Karpas-422 (cell line): ENCODE results near the gene REST. TPM values are rescaled to one million over a fixed set of nuclear protein-coding genes. Genes with fewer than 3 reads are reported as not detected.

Experiments
- DNase-seq: peaks from one replicate; pipeline ENCODE4 v3.0.0-alpha.2; 2015
- H2AFZ ChIP-seq: fragments of 200-600 bp; sonication (generic); 2 replicates; pipeline ENCODE4 v1.6.1; 2014; ENCODE audit warnings: antibody characterized with exemption, low read length, mixed read lengths
- H3K27ac ChIP-seq: fragments of 200-600 bp; sonication (generic); 2 replicates; pipeline ENCODE4 v1.5.1; 2014; ENCODE audit warnings: mild to moderate bottlenecking, low read length, moderate library complexity
- H3K27me3 ChIP-seq: fragments of 200-600 bp; sonication (generic); 2 replicates; pipeline ENCODE4 v1.6.1; 2014; ENCODE audit warnings: low read length, mixed read lengths
- H3K36me3 ChIP-seq: fragments of 200-600 bp; sonication (generic); 2 replicates; pipeline ENCODE4 v1.6.1; 2014; ENCODE audit warnings: low read length, mixed read lengths; ENCODE audit not compliant: insufficient read depth
- H3K4me1 ChIP-seq: fragments of 200-600 bp; sonication (generic); 2 replicates; pipeline ENCODE4 v1.6.1; 2014; ENCODE audit warnings: mild to moderate bottlenecking, low read length, mixed read lengths
- H3K4me2 ChIP-seq: fragments of 200-600 bp; sonication (generic); 2 replicates; pipeline ENCODE4 v1.6.1; 2014; ENCODE audit warnings: low read length, low read depth, mild to moderate bottlenecking; ENCODE audit not compliant: poor library complexity, severe bottlenecking
- H3K4me3 ChIP-seq: fragments of 200-600 bp; sonication (generic); 2 replicates; pipeline ENCODE4 v1.5.1; 2014; ENCODE audit warnings: mild to moderate bottlenecking, antibody characterized with exemption, low read length, mixed read lengths
- H3K79me2 ChIP-seq: fragments of 200-600 bp; sonication (generic); 2 replicates; pipeline ENCODE4 v1.6.1; 2014; ENCODE audit warnings: mild to moderate bottlenecking, low read length, mixed read lengths
- H3K9ac ChIP-seq: fragments of 200-600 bp; sonication (generic); 2 replicates; pipeline ENCODE4 v1.6.0; 2014; ENCODE audit warnings: low read length
- H3K9me2 ChIP-seq: fragments of 200-600 bp; sonication (generic), shearing (Covaris generic); replicated peaks from 2 replicates; pipeline ENCODE4 v1.6.0; 2014; ENCODE audit warnings: mild to moderate bottlenecking, low read length, moderate library complexity; ENCODE audit not compliant: insufficient read depth
- H3K9me3 ChIP-seq: fragments of 300-700, 200-600 bp; sonication (generic); 2 replicates; pipeline ENCODE4 v1.6.1; 2014; ENCODE audit warnings: low read length, mixed read lengths
- H4K20me1 ChIP-seq: fragments of 200-600 bp; sonication (generic); 2 replicates; pipeline ENCODE4 v1.6.1; 2014; ENCODE audit warnings: mild to moderate bottlenecking, antibody characterized with exemption, low read length, low read depth; ENCODE audit not compliant: insufficient read depth
- small RNA-seq: library from RNA; depleted of rRNA; stranded (forward); fragments of <200 nt; gene quantifications from one replicate; pipeline ENCODE3, GENCODE V24; 2014
- total RNA-seq: library from RNA; depleted of rRNA; stranded (reverse); fragments of >200 nt; shearing (Covaris generic); gene quantifications from 2 replicates; pipeline ENCODE4 v1.2.3, GENCODE V29; 2014; ENCODE audit warnings: low replicate concordance; rRNA removed

REST gene
- total RNA-seq, 1 experiment from 2014 or later, result 52.0 TPM

DNA sequence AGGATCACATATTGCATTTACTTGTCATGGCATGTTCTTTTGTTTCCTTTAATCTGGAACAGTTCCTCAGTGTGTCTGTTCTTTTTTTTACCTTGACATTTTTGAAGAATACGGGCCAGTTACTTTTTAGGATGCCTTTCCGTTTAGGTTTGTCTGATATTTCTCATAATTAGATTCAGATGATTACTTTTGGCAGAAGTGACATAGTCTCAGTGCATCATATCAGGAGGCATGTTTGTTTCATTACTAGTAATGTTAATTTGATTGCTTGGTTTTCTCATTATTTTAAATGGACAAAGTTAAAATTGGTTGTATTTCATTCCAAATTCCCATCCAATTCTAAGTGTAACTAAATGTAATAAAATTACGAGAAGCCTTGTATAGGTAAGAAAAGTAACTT lies 79.3 kb downstream of the REST start:
- H3K27me3 ChIP-seq, result no peaks in the 10 kb centered on the region
- peaks cover 100% of the 10 kb centered on the region for H3K79me2 ChIP-seq
- H3K9me2 ChIP-seq, result no peaks in the 10 kb centered on the region
- no peak overlapping the region for H3K27ac ChIP-seq
- DNase-seq, result no peak
- 0 out of 2 replicates have a peak, but pooled peaks cover 3% of the 10 kb centered on the region for H3K4me1 ChIP-seq
- no peak overlapping the region for H2AFZ ChIP-seq
- no peaks in the 10 kb centered on the region for H3K9me3 ChIP-seq
- H3K9ac ChIP-seq, result no peak overlapping the region
- H3K4me3 ChIP-seq, result no peak overlapping the region
- H3K36me3 ChIP-seq, result peaks cover 62% of the 10 kb centered on the region
- peaks cover 63% of the 10 kb centered on the region for H4K20me1 ChIP-seq
- H3K4me2 ChIP-seq, result no peak overlapping the region

DNA sequence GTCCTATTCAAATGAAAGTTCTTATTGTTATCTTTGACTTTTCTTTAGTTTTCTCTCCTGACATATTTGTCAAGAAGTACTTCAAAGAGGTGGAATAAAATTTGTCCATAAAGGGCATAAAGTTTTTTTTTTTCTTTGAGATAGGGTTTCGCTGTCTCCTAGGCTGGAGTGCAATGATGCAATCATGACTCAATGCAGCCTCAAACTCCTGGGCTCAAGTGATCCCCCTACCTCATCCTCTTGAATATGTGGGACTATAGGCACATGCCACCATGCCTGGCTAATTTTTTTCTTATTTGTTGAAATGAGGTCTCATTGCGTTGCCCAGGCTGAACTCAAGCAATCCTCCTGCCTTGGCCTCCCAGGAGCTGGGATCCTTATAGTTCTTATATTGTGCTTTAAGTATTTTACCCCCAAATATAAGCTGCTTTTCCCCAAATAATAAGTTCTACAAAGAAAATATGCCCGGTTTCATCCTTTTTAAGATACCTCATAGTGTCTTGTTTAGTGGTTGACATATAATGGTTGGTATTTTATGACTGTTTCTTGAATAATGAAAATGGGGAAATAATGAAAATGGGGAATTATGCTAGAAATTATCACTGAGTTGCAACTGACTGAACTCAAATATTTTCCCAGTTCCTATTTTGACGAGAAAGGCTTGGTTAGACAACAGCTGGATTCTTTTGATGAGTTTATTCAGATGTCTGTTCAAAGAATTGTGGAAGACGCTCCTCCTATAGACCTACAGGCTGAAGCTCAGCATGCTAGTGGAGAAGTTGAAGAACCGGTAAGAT lies 82.6 kb downstream of the REST start:
- no peak overlapping the region for H3K9ac ChIP-seq
- H3K36me3 ChIP-seq, result peaks cover 71% of the 10 kb centered on the region
- H3K9me3 ChIP-seq, result no peaks in the 10 kb centered on the region
- DNase-seq, result no peak
- H3K79me2 ChIP-seq, result peaks cover 95% of the 10 kb centered on the region
- H3K9me2 ChIP-seq, result no peaks in the 10 kb centered on the region
- H3K4me2 ChIP-seq, result no peak overlapping the region
- H3K27me3 ChIP-seq, result no peaks in the 10 kb centered on the region
- no peak overlapping the region for H2AFZ ChIP-seq
- H3K4me1 ChIP-seq, result no peaks in the 10 kb centered on the region
- H4K20me1 ChIP-seq, result peaks cover 53% of the 10 kb centered on the region
- no peak overlapping the region for H3K4me3 ChIP-seq
- no peak overlapping the region for H3K27ac ChIP-seq

- H2AFZ ChIP-seq, result no peak overlapping the region
- no peak overlapping the region for H3K9ac ChIP-seq
- H3K9me2 ChIP-seq, result no peaks in the 10 kb centered on the region
- no peak for DNase-seq
- no peak overlapping the region for H3K27ac ChIP-seq
- no peak overlapping the region for H3K4me2 ChIP-seq
- no peaks in the 10 kb centered on the region for H3K4me1 ChIP-seq
- H4K20me1 ChIP-seq, result peaks cover 23% of the 10 kb centered on the region
- H3K9me3 ChIP-seq, result no peaks in the 10 kb centered on the region
- H3K4me3 ChIP-seq, result no peak overlapping the region
- peaks cover 72% of the 10 kb centered on the region for H3K79me2 ChIP-seq
- no peaks in the 10 kb centered on the region for H3K27me3 ChIP-seq
- peaks cover 71% of the 10 kb centered on the region for H3K36me3 ChIP-seq
Measured at GRCh38 chr4:56995525-56995924, 87.8 kb downstream of the REST start.

DNA sequence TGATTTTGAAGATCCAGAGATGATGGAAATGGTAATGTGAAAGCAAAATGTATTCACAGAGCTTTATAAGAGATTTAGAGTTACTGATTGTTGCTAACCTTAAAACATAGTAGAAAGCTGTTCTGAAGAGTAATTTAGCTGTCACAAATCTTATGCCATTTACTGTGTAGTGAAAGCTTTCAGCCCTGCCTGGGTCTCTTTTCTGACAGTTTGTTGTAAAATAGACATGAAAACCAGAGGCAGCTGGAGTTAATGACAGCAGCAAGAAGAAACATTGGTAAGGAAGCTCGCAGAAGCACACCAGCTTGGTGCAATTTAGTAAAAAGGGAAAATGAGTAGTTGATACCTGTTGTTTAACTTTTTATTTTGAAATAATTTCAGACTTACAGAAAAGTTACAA lies 92.1 kb downstream of the REST start:
- Histone ChIP-seq H3K9ac (no peak overlapping the region), H3K9me2 (no peaks in the 10 kb centered on the region), H3K4me2 (no peak overlapping the region), H3K27me3 (no peaks in the 10 kb centered on the region), H3K4me1 (no peaks in the 10 kb centered on the region), H3K4me3 (no peak overlapping the region), H2AFZ (no peak overlapping the region), H4K20me1 (peaks cover 3% of the 10 kb centered on the region; the same call in 1 of the 2 replicates), H3K79me2 (peaks cover 49% of the 10 kb centered on the region), H3K9me3 (no peaks in the 10 kb centered on the region), H3K36me3 (peaks cover 72% of the 10 kb centered on the region), H3K27ac (no peak overlapping the region)
- DNase-seq, result no peak

- no peaks in the 10 kb centered on the region for H3K9me2 ChIP-seq
- H3K4me1 ChIP-seq, result no peaks in the 10 kb centered on the region
- H3K36me3 ChIP-seq, result peaks cover 58% of the 10 kb centered on the region
- DNase-seq, result no peak
- H3K27me3 ChIP-seq, result no peaks in the 10 kb centered on the region
- no peak overlapping the region for H3K27ac ChIP-seq
- H3K79me2 ChIP-seq, result peaks cover 25% of the 10 kb centered on the region
- no peak overlapping the region for H3K4me3 ChIP-seq
- no peak overlapping the region for H3K4me2 ChIP-seq
- no peaks in the 10 kb centered on the region for H3K9me3 ChIP-seq
- peaks cover 9% of the 10 kb centered on the region; the same call in 1 of the 2 replicates for H4K20me1 ChIP-seq
- H3K9ac ChIP-seq, result no peak overlapping the region
- no peak overlapping the region for H2AFZ ChIP-seq
Measured at GRCh38 chr4:57013543-57014120, 105.9 kb downstream of the REST start.

Small RNA genes within 50 kb of the gene (small RNA-seq; reads per million reads assigned to genes)
- gene RNU6-998P, result not detected

Other genes with a start within 250 kb of the REST start
- not detected in 2 replicates for gene HOPX, start 226.6 kb upstream of the REST start, total RNA-seq
- not detected in 2 replicates for gene SPINK2, start 86.2 kb upstream of the REST start, total RNA-seq
- gene NOA1, start 69.7 kb downstream of the REST start, total RNA-seq, result 25.4 and 35.5 TPM in 2 replicates
- 122 and 125 TPM in 2 replicates for gene POLR2B, start 71.0 kb downstream of the REST start, total RNA-seq
- not detected in 2 replicates for gene IGFBP7, start 202.5 kb downstream of the REST start, total RNA-seq